Mesenteric fat pad (tissue), 1 donor: ENCODE measurements around the gene CALM3. TPM values are rescaled to one million over a fixed set of nuclear protein-coding genes. Genes with fewer than 3 reads are reported as not detected.

Source experiments
- DNase-seq: peaks from one replicate; pipeline ENCODE4 v3.0.0-alpha.2; 2020; ENCODE audit warnings: low spot score
- total RNA-seq: library from RNA; stranded (reverse); fragmentation: NEBNext Ultra II Directional; extraction: Animal tissue kit (Norgen Biotek cat#: 25700); gene quantifications from one replicate; pipeline ENCODE4 v1.2.1, GENCODE V29; 2021
- donor health status: DM: yes; HTN: yes; CAD: no.

CALM3 gene
- total RNA-seq, 1 donor from 2014 or later: 125 TPM

DNA sequence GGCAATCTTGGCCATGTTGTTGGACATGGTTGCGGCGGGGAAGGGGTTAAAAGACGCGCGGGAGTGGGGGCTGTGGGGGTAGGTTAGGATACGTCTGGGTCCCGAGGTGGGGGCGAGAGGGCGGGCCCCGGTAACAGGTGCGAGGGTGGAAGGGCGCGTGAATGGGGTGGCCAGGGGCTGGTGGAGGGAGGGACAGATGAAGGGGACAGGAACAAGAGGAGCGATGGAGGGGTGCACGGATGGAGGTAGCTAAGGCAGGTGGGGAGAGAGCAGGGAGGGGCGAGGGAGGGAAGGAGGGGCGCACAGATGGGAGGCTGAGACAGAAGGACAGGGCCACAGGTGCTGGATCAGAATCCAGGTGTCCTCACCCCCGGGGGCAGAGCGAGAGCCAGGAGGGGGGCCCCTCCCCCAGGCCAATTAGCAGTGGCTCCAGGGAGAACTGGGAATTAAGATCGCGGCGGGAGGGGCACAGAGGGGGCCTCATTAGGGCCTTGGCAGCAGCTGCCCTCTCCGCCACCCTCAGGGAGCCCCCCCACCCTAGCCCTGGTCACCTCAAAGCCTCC is 33.6 kb downstream of the CALM3 start:
- DNase-seq: no peak

GRCh38 chr19:46635920-46636761 is 35.0 kb downstream of the CALM3 start, which contains the start of gene GNG8:
GNG8 (minus strand) TSS chr19:46636202; CDS start chr19:46634682, 1,520 bp downstream.
- no peak for DNase-seq

DNA sequence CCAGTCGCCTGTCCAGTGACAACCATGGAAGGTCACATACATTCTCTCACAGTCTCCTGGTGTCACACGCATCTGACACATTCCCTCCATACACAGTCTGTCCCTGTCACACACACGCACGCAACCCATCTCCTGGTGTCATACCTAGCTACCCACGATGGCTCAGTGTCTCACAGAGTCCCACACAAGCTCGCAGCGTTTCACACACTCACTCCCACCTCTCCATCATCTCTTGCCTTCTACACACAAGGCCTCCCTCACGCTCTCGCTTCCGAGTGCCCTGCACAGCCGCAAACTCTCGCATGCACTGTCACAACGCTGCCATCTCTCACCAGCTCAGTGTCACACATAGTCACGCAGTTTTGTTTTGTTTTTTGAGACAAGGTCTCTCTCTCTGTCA is 36.1 kb downstream of the CALM3 start:
- DNase-seq: no peak

DNA sequence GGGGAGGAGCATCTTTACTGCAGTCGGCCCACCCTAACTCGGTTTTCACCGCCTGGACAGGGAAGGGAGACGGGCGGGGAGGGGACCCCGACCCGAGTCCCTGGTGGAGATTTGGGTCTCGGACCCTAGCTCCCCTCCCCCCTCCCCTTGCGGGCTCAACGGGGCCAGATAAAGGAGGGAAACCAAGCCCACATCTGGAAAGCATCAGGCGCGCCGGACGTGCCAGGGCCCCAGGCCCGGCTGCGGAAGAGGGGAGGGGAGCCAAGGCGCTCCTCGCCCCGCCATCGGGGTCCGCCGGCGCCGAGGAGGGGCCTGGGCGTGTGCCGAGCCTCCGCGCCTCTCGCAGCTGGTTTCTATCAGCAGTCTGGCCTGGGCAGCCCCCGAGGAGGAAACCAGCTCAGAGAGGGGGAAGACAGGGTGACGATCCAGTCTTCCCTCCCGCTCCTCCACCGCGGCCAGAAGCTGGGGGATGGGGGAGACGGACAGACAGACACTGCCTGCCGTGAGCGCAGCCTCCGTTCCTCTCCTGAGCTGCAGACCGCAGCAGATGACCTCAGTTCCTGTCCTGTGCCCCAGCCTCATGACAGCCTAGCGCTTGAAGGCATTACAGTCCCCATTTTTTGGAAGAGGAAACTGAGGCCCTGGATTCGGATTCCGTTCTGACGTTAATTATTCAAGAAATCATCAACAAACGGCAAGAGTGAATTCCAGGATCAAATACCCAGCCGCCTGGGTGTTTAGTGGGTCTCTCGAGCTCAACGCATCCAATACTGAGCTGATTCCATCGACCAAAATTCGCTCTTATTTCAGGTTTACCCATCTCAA is 38.4 kb downstream of the CALM3 start:
- no peak for DNase-seq

- no peak for DNase-seq
Measured at GRCh38 chr19:46640656-46641055, 39.5 kb downstream of the CALM3 start.

- no peak for DNase-seq
Measured at GRCh38 chr19:46644720-46645119, 43.6 kb downstream of the CALM3 start.

GRCh38 chr19:46646402-46646801 is 45.3 kb downstream of the CALM3 start:
- no peak for DNase-seq

DNA sequence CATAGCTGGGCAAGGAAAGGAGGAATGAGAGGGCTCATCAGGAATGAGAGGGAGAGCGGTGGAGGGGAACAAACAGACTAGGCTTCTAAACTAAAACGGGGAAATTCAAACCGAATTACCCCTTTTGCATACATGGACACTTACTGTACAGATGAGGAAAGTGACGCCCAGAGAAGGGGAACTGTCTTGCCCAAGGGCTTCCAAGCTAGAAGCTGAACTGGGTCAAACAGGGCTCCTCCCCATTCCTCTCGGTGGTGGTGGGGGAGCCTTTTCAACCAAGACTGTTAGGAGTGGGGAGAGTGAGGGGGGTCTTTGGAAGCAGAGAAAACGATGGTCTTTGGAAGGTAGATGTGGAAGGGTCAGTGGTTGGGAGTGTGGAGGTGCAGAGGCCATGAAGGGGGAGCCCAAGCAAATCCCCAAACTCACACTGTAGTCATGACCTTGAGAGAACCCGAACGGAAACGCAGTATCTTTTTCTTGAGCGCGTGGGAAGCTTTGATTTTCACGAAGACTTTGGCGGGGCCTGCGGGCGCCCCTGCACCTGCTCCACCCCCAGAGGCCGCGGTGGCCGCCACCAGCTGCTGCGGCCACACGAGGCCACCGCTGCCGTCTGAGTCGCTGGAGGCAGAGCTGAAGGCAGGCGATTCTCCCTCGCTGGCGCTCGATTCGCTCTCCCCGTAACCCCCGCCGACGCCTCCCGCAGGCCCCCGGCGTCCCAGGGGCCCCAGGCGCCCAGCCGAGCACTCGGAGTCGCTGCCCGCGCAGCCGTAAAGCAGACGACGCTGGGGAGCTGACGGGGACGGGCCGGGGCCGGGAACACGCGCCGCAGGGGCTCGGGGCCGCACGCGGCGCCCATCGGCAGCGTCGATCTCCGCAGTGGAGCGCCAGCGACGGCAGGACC is 47.2 kb downstream of the CALM3 start:
- no peak for DNase-seq

GRCh38 chr19:46648961-46649960 is 48.1 kb downstream of the CALM3 start:
- DNase-seq: no peak

- DNase-seq: no peak
Measured at GRCh38 chr19:46650445-46650844, 49.3 kb downstream of the CALM3 start.

- DNase-seq: no peak
Measured at GRCh38 chr19:46654621-46655152, 53.6 kb downstream of the CALM3 start.

DNA sequence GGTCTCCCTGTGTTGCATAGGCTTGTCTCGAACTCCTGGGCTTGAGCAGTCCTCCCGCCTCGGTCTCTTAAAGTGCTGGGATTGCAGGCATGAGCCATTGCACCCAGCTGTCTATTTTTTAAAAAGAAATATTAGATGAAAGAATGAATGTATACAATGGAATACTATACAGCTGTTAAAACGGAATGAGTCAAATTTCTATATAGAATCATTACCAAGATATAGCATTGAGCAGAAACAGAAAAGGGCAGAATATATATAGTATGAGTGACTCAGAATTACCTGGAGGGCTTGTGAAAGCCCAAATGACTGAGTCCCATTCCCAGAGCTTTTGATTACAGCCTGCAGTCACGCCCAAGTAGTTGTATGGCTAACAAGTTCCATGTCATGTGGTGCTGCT is 55.4 kb downstream of the CALM3 start:
- no peak for DNase-seq

- DNase-seq: no peak
Measured at GRCh38 chr19:46659151-46660007, 58.2 kb downstream of the CALM3 start.

GRCh38 chr19:46660008-46660517 is 58.9 kb downstream of the CALM3 start:
- DNase-seq: no peak
